ENCODE data around the gene DHRS4L2.
"Not testable (repeated sequence)": the region's sequence is repeated elsewhere in the genome, so short reads cannot be mapped to it uniquely, and the experiment has no call there.

The DHRS4L2 gene

DNA sequence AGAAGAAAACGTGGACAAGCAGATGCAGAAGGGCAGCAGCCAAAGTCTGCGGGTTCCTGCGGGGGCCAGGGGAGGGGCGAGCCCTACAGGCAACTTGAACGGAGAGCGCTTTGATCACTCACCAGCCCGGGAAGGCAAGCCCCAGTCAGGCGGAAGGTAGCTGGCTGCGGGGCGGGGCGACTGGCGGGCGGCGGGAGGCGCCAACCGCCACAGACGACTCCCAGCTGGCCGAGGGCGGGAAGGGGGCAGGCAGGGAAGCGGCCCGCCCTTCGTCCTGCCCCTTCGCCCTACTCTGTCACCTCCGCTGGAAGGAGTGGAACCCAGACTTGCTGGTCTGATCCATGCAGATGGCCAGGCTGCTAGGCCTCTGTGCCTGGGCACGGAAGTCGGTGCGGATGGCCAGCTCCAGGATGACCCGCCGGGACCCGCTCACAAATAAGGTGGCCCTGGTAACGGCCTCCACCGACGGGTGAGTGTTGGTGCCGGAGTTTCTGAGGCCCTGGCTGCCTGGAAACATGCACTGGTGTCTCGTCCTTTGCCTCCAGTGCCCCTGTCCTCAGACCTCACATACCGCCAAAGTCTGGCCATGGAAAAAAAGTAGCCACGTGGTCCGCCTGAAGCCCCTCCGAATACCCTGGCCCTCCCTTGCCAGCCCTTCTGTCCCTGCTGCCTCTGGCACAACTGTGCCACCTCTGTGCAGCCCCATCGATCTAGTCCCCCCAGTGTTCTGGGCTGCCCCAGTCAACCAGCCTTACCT, at the start of gene DHRS4L2:
TSS of gene DHRS4L2 (plus strand) at position 323 of the 757 bp plus-strand sequence. CDS start at position 342, 19 bp downstream.
- H3K9ac ChIP-seq, result peak within 1 kb of the TSS; percentile 80
- peaks cover 13% of the 10 kb centered on the region; the same call in 1 of the 2 replicates for H3K36me3 ChIP-seq
- H3K27ac ChIP-seq, result peak within 1 kb of the TSS; percentile 82
- peak within 1 kb of the TSS; percentile 99 for H3K4me2 ChIP-seq
- H3K27me3 ChIP-seq, H4K20me1 ChIP-seq, H3K9me3 ChIP-seq: not testable (repeated sequence)
- H3K4me1 ChIP-seq, result peaks cover 18% of the 10 kb centered on the region
- H3K4me3 ChIP-seq, result peak within 1 kb of the TSS; percentile 70

DNA sequence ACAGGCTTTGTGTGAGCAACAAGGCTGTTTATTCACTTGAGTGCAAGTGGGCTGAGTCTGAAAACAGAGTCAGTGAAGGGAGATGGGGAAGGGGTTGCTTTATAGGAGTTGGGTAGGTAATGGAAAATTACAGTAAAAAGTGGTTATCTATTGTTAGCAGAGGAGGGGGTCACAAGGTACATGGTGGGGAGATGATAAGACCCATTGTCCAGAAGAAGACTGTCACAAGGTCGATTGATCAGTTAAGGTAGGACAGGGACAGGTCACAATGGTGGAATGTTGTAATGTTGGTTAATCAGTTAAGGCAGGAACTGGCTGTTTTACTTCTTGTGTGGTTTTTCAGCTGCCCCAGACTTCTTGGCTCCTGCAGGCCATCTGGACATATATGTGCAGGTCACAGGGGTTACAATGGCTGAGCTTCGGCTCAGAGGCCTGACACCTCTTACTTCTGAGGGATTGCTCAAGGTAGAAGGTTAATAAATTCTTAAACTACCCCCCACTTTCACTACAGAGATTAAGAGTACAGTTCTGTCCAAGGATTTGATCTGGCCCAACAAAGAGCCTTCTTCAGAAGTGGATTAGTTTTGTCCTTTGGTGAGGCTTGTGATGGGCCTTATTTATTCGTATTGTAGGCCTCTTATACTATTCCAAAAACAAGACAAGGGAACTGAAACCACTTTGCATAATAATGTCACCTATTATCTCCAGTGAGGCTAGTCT, 49.0 kb upstream of the DHRS4L2 start:
- Histone ChIP-seq H3K36me3 (peaks cover 20% of the 10 kb centered on the region), H3K9ac (no peak overlapping the region), H3K4me3 (no peak overlapping the region), H3K4me2 (no peak overlapping the region), H4K20me1 (no peaks in the 10 kb centered on the region), H3K9me3 (peaks cover 12% of the 10 kb centered on the region; the same call in 1 of the 2 replicates), H3K27me3 (no peaks in the 10 kb centered on the region), H3K27ac (no peak overlapping the region), H3K4me1 (no peaks in the 10 kb centered on the region)
- no peak for TF ChIP-seq Cebpa-rat (IDR thresholded peaks at IDR 0.05)

DNA sequence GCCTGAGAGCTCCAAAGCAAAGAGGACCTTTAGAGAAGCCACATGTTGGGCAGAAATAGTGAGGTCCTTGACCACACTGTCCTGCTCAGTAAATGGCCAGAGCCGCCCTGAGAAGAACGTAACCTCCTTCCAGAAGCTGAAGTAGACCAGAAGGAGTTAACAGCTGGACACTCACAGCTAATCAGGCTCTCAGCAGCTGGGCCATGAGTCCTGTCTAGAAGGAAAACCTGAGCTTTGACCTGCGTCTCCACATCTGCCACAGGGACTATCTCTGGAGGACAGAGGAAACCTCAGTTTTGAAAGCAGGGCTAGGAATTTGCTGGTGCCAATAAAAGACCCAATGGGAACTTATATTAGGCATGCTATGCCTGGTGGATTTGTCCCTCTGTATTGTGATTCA, 47.5 kb upstream of the DHRS4L2 start:
- Histone ChIP-seq H3K27ac (no peak overlapping the region), H3K4me3 (no peak overlapping the region), H3K27me3 (no peaks in the 10 kb centered on the region), H4K20me1 (no peaks in the 10 kb centered on the region), H3K9me3 (peaks cover 19% of the 10 kb centered on the region; the same call in 1 of the 2 replicates), H3K4me1 (no peaks in the 10 kb centered on the region), H3K36me3 (peaks cover 20% of the 10 kb centered on the region), H3K4me2 (no peak overlapping the region), H3K9ac (no peak overlapping the region)
- TF ChIP-seq Cebpa-rat (IDR thresholded peaks at IDR 0.05), result no peak

DNA sequence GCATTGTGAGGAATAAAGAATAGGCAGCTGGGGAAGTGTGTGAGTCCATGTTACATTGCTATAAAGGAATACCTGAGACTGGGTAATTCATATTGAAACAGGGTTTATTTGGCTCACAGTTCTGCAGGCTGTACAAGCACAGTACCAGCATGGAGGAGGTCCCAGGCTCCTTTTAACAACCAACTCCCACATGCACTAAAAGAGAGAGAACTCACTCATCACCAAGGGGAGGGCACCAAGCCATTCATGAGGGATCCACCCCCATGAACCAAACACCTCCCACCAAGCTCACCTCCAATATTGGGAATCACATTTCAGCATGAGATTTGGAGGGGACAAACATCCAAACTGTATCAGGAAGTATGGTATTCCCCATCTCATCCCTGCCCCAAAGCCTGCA, 47.1 kb upstream of the DHRS4L2 start:
- no peak overlapping the region for H3K27ac ChIP-seq
- no peak overlapping the region for H3K4me3 ChIP-seq
- no peaks in the 10 kb centered on the region for H4K20me1 ChIP-seq
- no peak overlapping the region for H3K9ac ChIP-seq
- TF ChIP-seq Cebpa-rat (IDR thresholded peaks at IDR 0.05), result no peak
- H3K36me3 ChIP-seq, result peaks cover 20% of the 10 kb centered on the region
- H3K4me1 ChIP-seq, result no peaks in the 10 kb centered on the region
- peaks cover 19% of the 10 kb centered on the region; the same call in 1 of the 2 replicates for H3K9me3 ChIP-seq
- H3K4me2 ChIP-seq, result no peak overlapping the region
- H3K27me3 ChIP-seq, result no peaks in the 10 kb centered on the region

DNA sequence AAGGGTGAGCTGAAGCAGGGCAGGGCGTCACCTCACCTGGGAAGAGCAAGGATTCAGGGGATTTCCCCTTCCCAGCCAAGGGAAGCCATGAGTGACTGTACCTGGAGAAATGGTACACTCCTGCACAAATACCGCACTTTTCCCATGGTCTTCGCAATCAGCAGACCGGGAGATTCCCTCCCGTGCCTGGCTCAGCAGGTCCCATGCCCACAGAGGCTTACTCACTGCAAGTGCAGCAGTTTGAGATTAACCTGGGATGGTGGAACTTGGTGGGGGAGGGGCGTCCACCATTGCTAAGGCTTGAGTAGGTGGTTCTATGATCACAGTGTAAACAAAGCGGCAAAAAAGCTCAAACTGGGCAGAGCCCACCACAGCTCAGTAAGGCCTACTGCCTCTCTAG, 46.1 kb upstream of the DHRS4L2 start:
- no peaks in the 10 kb centered on the region for H3K27me3 ChIP-seq
- no peaks in the 10 kb centered on the region for H3K4me1 ChIP-seq
- H3K9me3 ChIP-seq, result peaks cover 27% of the 10 kb centered on the region; the same call in 1 of the 2 replicates
- no peak overlapping the region for H3K4me3 ChIP-seq
- H4K20me1 ChIP-seq, result no peaks in the 10 kb centered on the region
- H3K9ac ChIP-seq, result no peak overlapping the region
- H3K27ac ChIP-seq, result no peak overlapping the region
- no peak for TF ChIP-seq Cebpa-rat (IDR thresholded peaks at IDR 0.05)
- H3K36me3 ChIP-seq, result peaks cover 20% of the 10 kb centered on the region
- H3K4me2 ChIP-seq, result no peak overlapping the region

DNA sequence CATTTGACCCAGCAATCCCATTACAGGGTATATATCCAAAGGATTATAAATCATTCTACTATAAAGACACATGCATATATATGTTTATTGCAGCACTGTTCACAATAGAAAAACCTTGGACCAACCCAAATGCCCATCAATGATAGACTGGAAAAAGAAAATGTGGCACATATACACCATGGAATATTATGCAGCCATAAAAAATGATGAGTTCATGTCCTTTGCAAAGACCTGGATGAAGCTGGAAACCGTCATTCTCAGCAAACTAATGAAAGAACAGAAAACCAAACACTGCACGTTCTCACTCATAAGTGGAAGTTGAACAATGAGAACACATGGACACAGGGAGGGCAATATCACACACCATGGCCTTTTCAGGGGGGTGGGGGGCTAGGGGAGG, 39.7 kb upstream of the DHRS4L2 start:
- H3K9ac ChIP-seq, H3K27ac ChIP-seq, H4K20me1 ChIP-seq, H3K27me3 ChIP-seq, H3K4me1 ChIP-seq, H3K4me2 ChIP-seq, H3K4me3 ChIP-seq: not testable (repeated sequence)
- Histone ChIP-seq H3K36me3 (peaks cover 12% of the 10 kb centered on the region; the same call in 1 of the 2 replicates), H3K9me3 (peaks cover 56% of the 10 kb centered on the region)

DNA sequence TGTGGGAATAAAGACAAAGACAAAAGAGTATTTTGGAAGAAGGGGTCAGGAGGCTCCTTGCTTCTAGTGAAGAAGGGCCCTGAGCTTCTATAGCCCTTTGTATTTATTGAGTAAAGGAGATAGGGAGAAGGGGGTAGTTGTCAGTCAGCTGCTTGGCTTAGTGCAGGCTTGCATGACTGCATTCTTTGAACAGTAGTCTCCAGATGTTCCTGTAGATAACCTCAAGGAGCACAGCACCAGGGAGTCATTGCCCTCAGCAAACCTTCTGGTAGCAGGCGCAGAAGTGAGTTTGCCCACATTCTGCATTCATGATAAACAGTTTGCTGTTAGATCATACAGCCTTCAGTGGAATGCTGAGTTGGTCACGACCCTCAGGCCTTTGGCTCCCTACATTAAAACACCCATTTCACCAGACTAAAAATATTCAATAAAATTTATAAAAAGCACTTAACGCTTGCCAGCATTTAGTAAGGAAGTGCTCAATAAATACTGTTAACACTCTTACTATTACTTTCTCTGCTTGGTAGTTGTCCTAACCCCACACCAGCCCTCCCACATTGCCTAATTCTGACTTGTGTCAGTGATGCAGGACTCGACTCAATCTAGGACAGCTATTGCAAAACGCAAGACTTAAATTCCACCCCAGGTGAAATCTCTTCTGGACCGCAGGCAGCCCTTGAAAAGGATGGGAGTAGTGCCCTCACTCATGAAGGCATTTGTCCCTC, 38.2 kb upstream of the DHRS4L2 start:
- Histone ChIP-seq H3K4me1 (peaks cover 18% of the 10 kb centered on the region), H3K4me2 (no peak overlapping the region), H3K27me3 (no peaks in the 10 kb centered on the region), H3K27ac (no peak overlapping the region), H4K20me1 (no peaks in the 10 kb centered on the region), H3K9me3 (peaks cover 43% of the 10 kb centered on the region), H3K36me3 (peaks cover 14% of the 10 kb centered on the region; the same call in 1 of the 2 replicates), H3K9ac (no peak overlapping the region), H3K4me3 (no peak overlapping the region)
- TF ChIP-seq Cebpa-rat (IDR thresholded peaks at IDR 0.05), result no peak

DNA sequence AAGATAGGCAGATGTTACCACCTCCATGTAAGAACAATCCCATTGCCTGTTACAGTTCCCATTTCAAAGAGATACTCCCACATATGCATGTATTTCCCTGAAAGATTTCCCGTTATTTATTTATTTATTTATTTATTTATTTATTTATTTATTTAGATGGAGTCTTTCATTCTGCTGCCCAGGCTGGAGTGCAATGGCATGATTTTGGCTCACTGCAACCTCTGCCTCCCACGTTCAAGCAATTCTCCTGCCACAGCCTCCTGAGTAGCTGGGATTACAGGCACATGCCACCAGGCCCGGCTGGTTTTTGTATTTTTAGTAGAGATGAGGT, 37.6 kb upstream of the DHRS4L2 start:
- not testable (repeated sequence) for H3K27me3 ChIP-seq, H3K4me3 ChIP-seq, H3K9ac ChIP-seq, H3K27ac ChIP-seq, H4K20me1 ChIP-seq, H3K4me2 ChIP-seq
- Histone ChIP-seq H3K9me3 (peaks cover 43% of the 10 kb centered on the region), H3K36me3 (peaks cover 19% of the 10 kb centered on the region; the same call in 1 of the 2 replicates), H3K4me1 (peaks cover 18% of the 10 kb centered on the region)

DNA sequence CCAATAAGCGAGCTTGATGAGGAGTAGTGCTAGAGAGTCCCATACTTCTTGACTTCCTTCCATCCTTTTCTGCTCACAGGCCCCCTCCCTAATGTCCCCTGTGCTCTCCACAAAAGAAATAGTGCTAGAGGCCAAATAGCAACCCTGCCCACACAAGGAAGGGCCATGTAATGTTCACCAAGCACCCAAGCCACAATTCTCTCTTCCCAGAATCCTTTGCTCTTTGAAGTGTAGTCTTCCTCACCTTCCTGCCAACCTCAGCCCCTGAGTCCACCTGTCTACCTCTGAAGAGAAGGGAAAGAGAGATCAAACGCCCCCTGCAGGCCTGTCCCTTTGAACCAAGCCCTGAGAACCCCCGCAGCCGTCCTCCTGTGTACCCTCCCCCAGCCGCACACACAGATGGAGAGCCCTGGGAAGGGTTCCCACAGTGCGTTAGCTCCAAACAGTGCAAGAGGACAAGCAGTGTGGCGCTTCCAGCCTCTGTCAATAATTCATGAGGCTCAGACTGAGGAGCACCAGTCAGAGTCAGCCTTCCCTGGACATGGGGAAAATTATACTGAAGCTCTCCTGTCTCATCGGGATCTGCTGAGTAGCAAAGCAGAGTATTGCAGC, 37.0 kb upstream of the DHRS4L2 start:
- H3K9me3 ChIP-seq, result peaks cover 43% of the 10 kb centered on the region
- no peak overlapping the region for H3K9ac ChIP-seq

DNA sequence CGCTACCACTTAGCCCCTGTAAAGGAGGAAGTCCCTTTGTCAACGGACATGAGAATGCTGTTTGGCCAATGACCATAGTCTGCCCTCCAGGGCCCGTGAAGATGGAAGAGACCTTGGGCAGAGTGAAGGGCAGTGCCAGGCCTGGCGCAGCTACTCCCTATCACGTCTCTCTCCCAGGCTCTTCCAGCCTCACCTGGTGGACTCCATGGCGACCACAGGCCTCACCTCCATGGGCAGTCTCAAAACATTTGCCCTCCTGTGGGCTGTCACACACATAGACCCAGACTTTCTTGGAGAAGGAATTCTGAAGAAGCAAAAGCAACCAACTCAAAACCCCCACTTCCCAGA, 35.6 kb upstream of the DHRS4L2 start:
- Histone ChIP-seq H3K27ac (peak overlapping the region; percentile 81), H3K9me3 (peaks cover 34% of the 10 kb centered on the region), H3K9ac (peak overlapping the region; percentile 86), H3K4me2 (peak overlapping the region; percentile 88), H3K36me3 (peaks cover 28% of the 10 kb centered on the region; the same call in 1 of the 2 replicates), H3K4me1 (peaks cover 18% of the 10 kb centered on the region), H3K4me3 (peak overlapping the region; percentile 86)
- not testable (repeated sequence) for H3K27me3 ChIP-seq, H4K20me1 ChIP-seq

More for the DNA sequence above, 37.0 kb upstream of the DHRS4L2 start:
- Histone ChIP-seq H4K20me1 (no peaks in the 10 kb centered on the region), H3K4me3 (no peak overlapping the region), H3K27ac (no peak overlapping the region), H3K27me3 (no peaks in the 10 kb centered on the region), H3K36me3 (peaks cover 22% of the 10 kb centered on the region; the same call in 1 of the 2 replicates), H3K4me1 (peaks cover 18% of the 10 kb centered on the region), H3K4me2 (no peak overlapping the region)
- TF ChIP-seq Cebpa-rat (IDR thresholded peaks at IDR 0.05), result no peak

All from BLaER1 (cell line).